ENCODE data around the gene WDR3. TPM values are rescaled to one million over a fixed set of nuclear protein-coding genes. Genes with fewer than 3 reads are reported as not detected.
A peak's percentile ranks its signal among the peaks of the same experiment; 100 is the strongest.

WDR3 gene
- total and polyA plus RNA-seq, 2 experiments from 2014 or later, result 20.7 to 24.3 TPM

GRCh38 chr1:117967881-117968280 lies 38.3 kb downstream of the WDR3 start:
- Histone ChIP-seq H3K36me3 (replicated peaks; ENCODE audit: insufficient read depth, low read depth) (no peaks in the 10 kb centered on the region), H3K4me2 (peak overlapping the region; percentile 2), H3K27me3 (no peaks in the 10 kb centered on the region), H3K79me2 (no peaks in the 10 kb centered on the region), H2AFZ (no peak overlapping the region), H3K27ac (peak overlapping the region; percentile 33), H4K20me1 (ENCODE audit: insufficient read depth, poor library complexity, severe bottlenecking) (no peaks in the 10 kb centered on the region), H3K4me3 (no peak overlapping the region), H3K9me2 (replicated peaks; ENCODE audit: insufficient read depth) (no peaks in the 10 kb centered on the region), H3K4me1 (ENCODE audit: insufficient read depth) (no peaks in the 10 kb centered on the region), H3K9me3 (ENCODE audit: low read depth) (no peaks in the 10 kb centered on the region)
- TF ChIP-seq, protein P1, sequence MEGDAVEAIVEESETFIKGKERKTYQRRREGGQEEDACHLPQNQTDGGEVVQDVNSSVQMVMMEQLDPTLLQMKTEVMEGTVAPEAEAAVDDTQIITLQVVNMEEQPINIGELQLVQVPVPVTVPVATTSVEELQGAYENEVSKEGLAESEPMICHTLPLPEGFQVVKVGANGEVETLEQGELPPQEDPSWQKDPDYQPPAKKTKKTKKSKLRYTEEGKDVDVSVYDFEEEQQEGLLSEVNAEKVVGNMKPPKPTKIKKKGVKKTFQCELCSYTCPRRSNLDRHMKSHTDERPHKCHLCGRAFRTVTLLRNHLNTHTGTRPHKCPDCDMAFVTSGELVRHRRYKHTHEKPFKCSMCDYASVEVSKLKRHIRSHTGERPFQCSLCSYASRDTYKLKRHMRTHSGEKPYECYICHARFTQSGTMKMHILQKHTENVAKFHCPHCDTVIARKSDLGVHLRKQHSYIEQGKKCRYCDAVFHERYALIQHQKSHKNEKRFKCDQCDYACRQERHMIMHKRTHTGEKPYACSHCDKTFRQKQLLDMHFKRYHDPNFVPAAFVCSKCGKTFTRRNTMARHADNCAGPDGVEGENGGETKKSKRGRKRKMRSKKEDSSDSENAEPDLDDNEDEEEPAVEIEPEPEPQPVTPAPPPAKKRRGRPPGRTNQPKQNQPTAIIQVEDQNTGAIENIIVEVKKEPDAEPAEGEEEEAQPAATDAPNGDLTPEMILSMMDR (IDR thresholded peaks at IDR 0.05; ENCODE audit: poor library complexity), result no peak
- TF ChIP-seq EZH2phosphoT487 (IDR thresholded peaks at IDR 0.05; ENCODE audit: low read depth, severe bottlenecking, unreplicated experiment), result no peak
- TF ChIP-seq EZH2 (IDR thresholded peaks at IDR 0.05; ENCODE audit: borderline replicate concordance), result no peak
- DNase-seq (ENCODE audit: low spot score), result peak; percentile 25
- 50% methylated on average over 1 of the region's 1 CpG for WGBS (ENCODE audit: low lambda C conversion rate, missing lambda C conversion rate)

- H3K79me2 ChIP-seq, result no peaks in the 10 kb centered on the region
- H3K4me3 ChIP-seq, result no peak overlapping the region
- no peaks in the 10 kb centered on the region for H4K20me1 ChIP-seq (ENCODE audit: insufficient read depth, poor library complexity, severe bottlenecking)
- H3K9me3 ChIP-seq (ENCODE audit: low read depth), result no peaks in the 10 kb centered on the region
- DNase-seq (ENCODE audit: low spot score), result no peak
- H3K27me3 ChIP-seq, result no peaks in the 10 kb centered on the region
- no peaks in the 10 kb centered on the region for H3K36me3 ChIP-seq (replicated peaks; ENCODE audit: insufficient read depth, low read depth)
- no peaks in the 10 kb centered on the region for H3K4me1 ChIP-seq (ENCODE audit: insufficient read depth)
- no peaks in the 10 kb centered on the region for H3K9me2 ChIP-seq (replicated peaks; ENCODE audit: insufficient read depth)
- no peak overlapping the region for H3K27ac ChIP-seq
- H3K4me2 ChIP-seq, result no peak overlapping the region
- WGBS (ENCODE audit: low lambda C conversion rate, missing lambda C conversion rate), result 89% methylated on average over 9 of the region's 9 CpGs
- no peak overlapping the region for H2AFZ ChIP-seq
- TF ChIP-seq, protein P1 (IDR thresholded peaks at IDR 0.05; ENCODE audit: poor library complexity), result no peak
- TF ChIP-seq EZH2 (IDR thresholded peaks at IDR 0.05; ENCODE audit: borderline replicate concordance) (no peak), EZH2phosphoT487 (IDR thresholded peaks at IDR 0.05; ENCODE audit: low read depth, severe bottlenecking, unreplicated experiment) (no peak)
These were observed 40.7 kb downstream of the WDR3 start for GRCh38 chr1:117970252-117970651.

DNA sequence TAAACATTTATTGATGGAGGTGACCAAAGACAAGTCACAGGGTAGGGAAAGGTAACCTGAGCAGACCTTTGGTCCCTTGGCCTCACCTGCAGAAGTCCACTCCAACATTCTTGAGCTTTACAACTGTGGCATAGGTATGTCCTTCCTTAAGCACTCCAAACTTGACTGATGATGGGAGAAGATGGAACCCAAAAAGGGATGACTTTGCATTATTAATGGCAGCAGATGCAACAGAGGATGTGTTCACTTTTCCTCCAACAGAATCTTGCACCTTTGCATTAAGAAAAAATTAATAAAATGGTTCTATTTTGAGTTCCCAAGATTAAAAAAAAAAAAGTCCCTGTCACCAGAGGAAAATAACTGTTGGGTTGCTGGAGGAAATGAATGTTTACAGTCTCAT lies 42.2 kb downstream of the WDR3 start:
- Histone ChIP-seq H3K4me2 (no peak overlapping the region), H3K27ac (no peak overlapping the region), H4K20me1 (ENCODE audit: insufficient read depth, poor library complexity, severe bottlenecking) (no peaks in the 10 kb centered on the region), H3K9me3 (ENCODE audit: low read depth) (no peaks in the 10 kb centered on the region), H3K79me2 (no peaks in the 10 kb centered on the region), H3K4me1 (ENCODE audit: insufficient read depth) (no peaks in the 10 kb centered on the region), H3K4me3 (no peak overlapping the region), H3K36me3 (replicated peaks; ENCODE audit: insufficient read depth, low read depth) (no peaks in the 10 kb centered on the region), H2AFZ (no peak overlapping the region), H3K27me3 (no peaks in the 10 kb centered on the region), H3K9me2 (replicated peaks; ENCODE audit: insufficient read depth) (no peaks in the 10 kb centered on the region)
- DNase-seq (ENCODE audit: low spot score), result no peak
- no peak for TF ChIP-seq EZH2phosphoT487 (IDR thresholded peaks at IDR 0.05; ENCODE audit: low read depth, severe bottlenecking, unreplicated experiment)
- TF ChIP-seq EZH2 (IDR thresholded peaks at IDR 0.05; ENCODE audit: borderline replicate concordance), result no peak
- TF ChIP-seq, protein P1 (IDR thresholded peaks at IDR 0.05; ENCODE audit: poor library complexity), result no peak

DNA sequence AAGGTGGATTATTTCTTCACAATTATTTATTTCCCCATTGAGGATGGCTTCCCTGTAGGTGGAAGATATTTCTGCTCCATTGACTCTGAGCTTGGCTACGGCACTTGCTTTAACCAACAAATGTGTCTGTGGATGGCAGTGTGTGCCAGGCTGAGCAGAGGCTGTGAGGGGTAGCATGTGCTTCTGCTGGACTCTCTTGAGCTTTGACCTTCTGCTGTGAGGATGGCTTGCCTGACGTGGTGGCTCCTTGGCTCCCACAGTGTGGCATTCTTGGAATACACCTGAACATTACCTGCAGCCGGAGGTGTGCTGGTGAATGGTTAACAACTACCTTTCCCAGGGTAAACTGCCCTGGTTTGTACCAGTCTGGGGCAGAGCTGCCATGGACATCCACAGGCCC lies 46.8 kb downstream of the WDR3 start:
- Histone ChIP-seq H3K36me3 (replicated peaks; ENCODE audit: insufficient read depth, low read depth) (no peaks in the 10 kb centered on the region), H3K9me2 (replicated peaks; ENCODE audit: insufficient read depth) (no peaks in the 10 kb centered on the region), H3K27ac (no peak overlapping the region), H3K4me2 (no peak overlapping the region), H3K79me2 (no peaks in the 10 kb centered on the region), H2AFZ (no peak overlapping the region), H4K20me1 (ENCODE audit: insufficient read depth, poor library complexity, severe bottlenecking) (no peaks in the 10 kb centered on the region), H3K4me3 (no peak overlapping the region), H3K9me3 (ENCODE audit: low read depth) (no peaks in the 10 kb centered on the region), H3K27me3 (no peaks in the 10 kb centered on the region), H3K4me1 (ENCODE audit: insufficient read depth) (no peaks in the 10 kb centered on the region)
- WGBS (ENCODE audit: low lambda C conversion rate, missing lambda C conversion rate), result 83% methylated on average over 3 of the region's 3 CpGs
- no peak for DNase-seq (ENCODE audit: low spot score)
- TF ChIP-seq, protein P1 (IDR thresholded peaks at IDR 0.05; ENCODE audit: poor library complexity), result no peak
- TF ChIP-seq EZH2phosphoT487 (IDR thresholded peaks at IDR 0.05; ENCODE audit: low read depth, severe bottlenecking, unreplicated experiment) (no peak), EZH2 (IDR thresholded peaks at IDR 0.05; ENCODE audit: borderline replicate concordance) (no peak)

All from hepatocyte (in vitro differentiated cells).